Endothelial cell (in vitro differentiated cells): ENCODE data around the gene CHMP4B. TPM values are rescaled to one million over a fixed set of nuclear protein-coding genes. Genes with fewer than 3 reads are reported as not detected.

ENCODE experiments used
- DNase-seq: peaks from one replicate; pipeline ENCODE4 v3.0.0; 2021; ENCODE audit warnings: low spot score
- H3K27ac Mint-ChIP-seq: one replicate; pipeline ENCODE4 v1.8.0; 2021; ENCODE audit warnings: mixed read lengths, inconsistent platforms; ENCODE audit not compliant: unreplicated experiment
- H3K27me3 Mint-ChIP-seq: one replicate; pipeline ENCODE4 v1.8.0; 2021; ENCODE audit warnings: mild to moderate bottlenecking, moderate library complexity, mixed read lengths, inconsistent platforms; ENCODE audit not compliant: unreplicated experiment
- H3K36me3 Mint-ChIP-seq: one replicate; pipeline ENCODE4 v1.8.0; 2021; ENCODE audit warnings: mild to moderate bottlenecking, low read depth, mixed read lengths, inconsistent platforms; ENCODE audit not compliant: unreplicated experiment
- H3K4me1 Mint-ChIP-seq: one replicate; pipeline ENCODE4 v1.8.0; 2021; ENCODE audit warnings: mild to moderate bottlenecking, mixed read lengths, inconsistent platforms; ENCODE audit not compliant: unreplicated experiment
- H3K4me3 Mint-ChIP-seq: one replicate; pipeline ENCODE4 v1.8.0; 2021; ENCODE audit warnings: mild to moderate bottlenecking, mixed read lengths, inconsistent platforms; ENCODE audit not compliant: unreplicated experiment
- H3K9me3 Mint-ChIP-seq: one replicate; pipeline ENCODE4 v1.8.0; 2021; ENCODE audit warnings: mixed read lengths, inconsistent platforms; ENCODE audit not compliant: unreplicated experiment
- CTCF ChIP-seq: fragments of 200-600 bp; sonication (generic); IDR thresholded peaks from one replicate; pipeline ENCODE4 v1.5.0; 2021; ENCODE audit warnings: antibody characterized with exemption; ENCODE audit not compliant: unreplicated experiment
- total RNA-seq: library from RNA; stranded (reverse); fragmentation: NEBNext Ultra II Directional; extraction: Animal tissue kit (Norgen Biotek cat#: 25700); gene quantifications from one replicate; pipeline ENCODE4 v1.2.1, GENCODE V29; 2021; ENCODE audit not compliant: unreplicated experiment

CHMP4B gene
- total RNA-seq, 1 donor from 2014 or later = 117 TPM

- DNase-seq = no peak
- no peak overlapping the region for H3K27ac Mint-ChIP-seq
- H3K36me3 Mint-ChIP-seq = peaks cover 10% of the 10 kb centered on the region
- H3K4me3 Mint-ChIP-seq = no peak overlapping the region
- peaks cover 10% of the 10 kb centered on the region for H3K27me3 Mint-ChIP-seq
- TF ChIP-seq CTCF = no peak
- no peaks in the 10 kb centered on the region for H3K4me1 Mint-ChIP-seq
- H3K9me3 Mint-ChIP-seq = no peaks in the 10 kb centered on the region
Measured at GRCh38 chr20:33875055-33875454, 63.9 kb downstream of the CHMP4B start.

- no peak overlapping the region for H3K27ac Mint-ChIP-seq
- H3K36me3 Mint-ChIP-seq = peaks cover 10% of the 10 kb centered on the region
- no peak for TF ChIP-seq CTCF
- no peaks in the 10 kb centered on the region for H3K4me1 Mint-ChIP-seq
- no peaks in the 10 kb centered on the region for H3K9me3 Mint-ChIP-seq
- peaks cover 7% of the 10 kb centered on the region for H3K27me3 Mint-ChIP-seq
- no peak overlapping the region for H3K4me3 Mint-ChIP-seq
- DNase-seq = no peak
Measured at GRCh38 chr20:33875534-33876026, 64.4 kb downstream of the CHMP4B start.

GRCh38 chr20:33878583-33878982 is 67.4 kb downstream of the CHMP4B start:
- peaks cover 7% of the 10 kb centered on the region for H3K27me3 Mint-ChIP-seq
- no peaks in the 10 kb centered on the region for H3K9me3 Mint-ChIP-seq
- TF ChIP-seq CTCF = no peak
- DNase-seq = no peak
- no peak overlapping the region for H3K4me3 Mint-ChIP-seq
- no peaks in the 10 kb centered on the region for H3K4me1 Mint-ChIP-seq
- H3K27ac Mint-ChIP-seq = no peak overlapping the region
- H3K36me3 Mint-ChIP-seq = peaks cover 4% of the 10 kb centered on the region

- TF ChIP-seq CTCF = no peak
Measured at GRCh38 chr20:33880396-33880795, 69.2 kb downstream of the CHMP4B start.

GRCh38 chr20:33881989-33882388 is 70.8 kb downstream of the CHMP4B start:
- no peak overlapping the region for H3K27ac Mint-ChIP-seq
- H3K4me3 Mint-ChIP-seq = no peak overlapping the region
- no peaks in the 10 kb centered on the region for H3K4me1 Mint-ChIP-seq
- no peaks in the 10 kb centered on the region for H3K9me3 Mint-ChIP-seq
- TF ChIP-seq CTCF = no peak
- H3K27me3 Mint-ChIP-seq = peaks cover 3% of the 10 kb centered on the region
- no peak for DNase-seq
- H3K36me3 Mint-ChIP-seq = peaks cover 4% of the 10 kb centered on the region

More at GRCh38 chr20:33880396-33880795, 69.2 kb downstream of the CHMP4B start:
- Mint-ChIP-seq H3K4me3 (no peak overlapping the region), H3K27me3 (peaks cover 5% of the 10 kb centered on the region), H3K9me3 (no peaks in the 10 kb centered on the region), H3K36me3 (peaks cover 4% of the 10 kb centered on the region), H3K27ac (no peak overlapping the region), H3K4me1 (no peaks in the 10 kb centered on the region)
- no peak for DNase-seq
